Measurements from ENCODE around the gene ABCC11.

Gene ABCC11

DNA sequence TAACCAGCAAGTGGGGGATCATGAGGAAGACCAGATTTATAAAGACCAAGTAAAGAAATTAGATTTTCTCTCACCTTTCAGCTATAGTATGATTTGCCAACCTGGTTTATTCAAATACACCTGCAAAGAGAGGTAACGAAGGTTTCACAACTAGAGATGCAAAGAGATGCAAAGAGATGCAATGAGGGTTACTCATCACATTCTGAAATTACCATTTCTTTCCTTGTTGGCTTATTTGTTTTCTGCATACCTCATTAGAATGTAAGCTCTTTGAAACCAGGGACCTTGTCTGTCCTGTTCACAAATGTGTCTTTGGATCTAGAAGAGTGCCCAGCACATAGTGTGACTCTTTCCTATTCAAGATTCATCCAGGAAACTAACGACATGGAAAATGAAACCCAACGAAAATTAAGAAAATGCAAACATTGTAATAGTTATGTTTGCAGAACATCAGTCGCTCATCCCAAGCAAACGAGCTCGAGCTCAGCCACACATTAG, 12.2 kb downstream of the ABCC11 start:
- no peak overlapping the region for H3K14ac ChIP-seq (ENCODE audit: low read length)
- H3K9ac ChIP-seq (ENCODE audit: low read depth, low read length, poor library complexity) = no peak overlapping the region
- no peak overlapping the region for H4K8ac ChIP-seq (ENCODE audit: low read depth, low read length)
- no peak overlapping the region for H2BK5ac ChIP-seq (ENCODE audit: low read length)
- H3K23ac ChIP-seq (ENCODE audit: low read depth, low read length, poor library complexity) = no peak overlapping the region
- H4K91ac ChIP-seq (ENCODE audit: low read depth, low read length, poor library complexity) = no peak overlapping the region
- H2BK12ac ChIP-seq (ENCODE audit: low read length) = no peak overlapping the region
- H2BK120ac ChIP-seq (ENCODE audit: low read depth, low read length) = no peak overlapping the region
- no peak overlapping the region for H3K18ac ChIP-seq (ENCODE audit: low read length)
- no peak overlapping the region for H3K4me3 ChIP-seq (ENCODE audit: low read length in 2 of 2)
- H3K36me3 ChIP-seq (replicated peaks in 1 of 2; ENCODE audit: control insufficient read depth in 2 of 2, insufficient read depth in 2 of 2, low read length in 2 of 2) = no peaks in the 10 kb centered on the region
- no peak for DNase-seq (ENCODE audit: low spot score)
- no peak overlapping the region for H2BK15ac ChIP-seq (ENCODE audit: low read length)
- H3K4ac ChIP-seq (ENCODE audit: low read length) = no peak overlapping the region
- no CpG with 5 or more reads among the region's 6 CpGs for WGBS, 2 donors (ENCODE audit: extremely low coverage in 2 of 2, insufficient read length in 2 of 2, insufficient replicate concordance in 1 of 2)
- peaks cover 0 to 4% (median 0%) of the 10 kb centered on the region in 3 experiments for H3K27me3 ChIP-seq (ENCODE audit: control insufficient read depth in 3 of 3, insufficient read depth in 3 of 3, low read depth in 1 of 3, low read length in 3 of 3)
- H3K4me2 ChIP-seq (ENCODE audit: insufficient read depth, low read length, poor library complexity, severe bottlenecking) = no peak overlapping the region
- H3K27ac ChIP-seq (replicated peaks; ENCODE audit: low read length) = no peak overlapping the region
- H2AFZ ChIP-seq (ENCODE audit: low read length) = no peak overlapping the region
- no peaks in the 10 kb centered on the region for H3K79me1 ChIP-seq (ENCODE audit: low read depth, low read length)
- no peak overlapping the region for H2AK5ac ChIP-seq (ENCODE audit: low read depth, low read length)
- H3K4me1 ChIP-seq (ENCODE audit: control insufficient read depth in 2 of 2, insufficient read depth in 1 of 2, low read depth in 1 of 2, low read length in 2 of 2) = no peaks in the 10 kb centered on the region
- no peaks in the 10 kb centered on the region for H3K9me3 ChIP-seq (replicated peaks in 1 of 2; ENCODE audit: control insufficient read depth in 2 of 2, insufficient read depth in 1 of 2, low read depth in 1 of 2, low read length in 2 of 2)

DNA sequence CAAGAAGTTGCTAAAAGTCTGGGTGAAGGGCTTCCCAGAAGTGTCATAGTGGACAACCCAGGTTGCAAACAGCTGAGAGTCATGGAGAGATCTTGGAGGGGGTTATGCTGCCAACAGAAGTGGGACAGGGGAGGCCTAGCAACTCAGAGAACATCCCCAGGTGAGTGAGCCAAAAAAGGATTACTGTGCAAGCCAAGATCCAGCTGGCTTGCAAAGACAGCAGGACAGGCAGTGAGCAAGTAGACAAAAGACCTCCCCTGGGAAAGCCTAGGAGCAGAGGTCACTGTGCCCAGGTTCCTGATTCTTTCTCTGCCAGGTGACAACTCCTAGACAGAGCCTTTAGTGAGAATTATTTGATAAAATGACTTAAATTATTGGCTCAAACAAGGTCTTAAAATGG, 12.7 kb downstream of the ABCC11 start:
- Histone ChIP-seq H3K18ac (ENCODE audit: low read length) (no peak overlapping the region), H3K4ac (ENCODE audit: low read length) (no peak overlapping the region), H2BK12ac (ENCODE audit: low read length) (no peak overlapping the region), H2BK15ac (ENCODE audit: low read length) (no peak overlapping the region), H3K4me3 (ENCODE audit: low read length in 2 of 2) (no peak overlapping the region), H3K9me3 (replicated peaks in 1 of 2; ENCODE audit: control insufficient read depth in 2 of 2, insufficient read depth in 1 of 2, low read depth in 1 of 2, low read length in 2 of 2) (no peaks in the 10 kb centered on the region), H3K23ac (ENCODE audit: low read depth, low read length, poor library complexity) (no peak overlapping the region), H2BK120ac (ENCODE audit: low read depth, low read length) (no peak overlapping the region), H3K4me1 (ENCODE audit: control insufficient read depth in 2 of 2, insufficient read depth in 1 of 2, low read depth in 1 of 2, low read length in 2 of 2) (no peaks in the 10 kb centered on the region), H3K14ac (ENCODE audit: low read length) (no peak overlapping the region), H4K91ac (ENCODE audit: low read depth, low read length, poor library complexity) (no peak overlapping the region), H4K8ac (ENCODE audit: low read depth, low read length) (no peak overlapping the region), H3K79me1 (ENCODE audit: low read depth, low read length) (no peaks in the 10 kb centered on the region), H2BK5ac (ENCODE audit: low read length) (no peak overlapping the region), H3K9ac (ENCODE audit: low read depth, low read length, poor library complexity) (no peak overlapping the region), H3K4me2 (ENCODE audit: insufficient read depth, low read length, poor library complexity, severe bottlenecking) (no peak overlapping the region), H2AFZ (ENCODE audit: low read length) (no peak overlapping the region), H3K27ac (replicated peaks; ENCODE audit: low read length) (no peak overlapping the region), H2AK5ac (ENCODE audit: low read depth, low read length) (no peak overlapping the region), H3K27me3 (ENCODE audit: control insufficient read depth in 3 of 3, insufficient read depth in 3 of 3, low read depth in 1 of 3, low read length in 3 of 3) (peaks cover 0 to 4% (median 0%) of the 10 kb centered on the region in 3 experiments), H3K36me3 (replicated peaks in 1 of 2; ENCODE audit: control insufficient read depth in 2 of 2, insufficient read depth in 2 of 2, low read length in 2 of 2) (no peaks in the 10 kb centered on the region)
- DNase-seq (ENCODE audit: low spot score) = no peak

DNA sequence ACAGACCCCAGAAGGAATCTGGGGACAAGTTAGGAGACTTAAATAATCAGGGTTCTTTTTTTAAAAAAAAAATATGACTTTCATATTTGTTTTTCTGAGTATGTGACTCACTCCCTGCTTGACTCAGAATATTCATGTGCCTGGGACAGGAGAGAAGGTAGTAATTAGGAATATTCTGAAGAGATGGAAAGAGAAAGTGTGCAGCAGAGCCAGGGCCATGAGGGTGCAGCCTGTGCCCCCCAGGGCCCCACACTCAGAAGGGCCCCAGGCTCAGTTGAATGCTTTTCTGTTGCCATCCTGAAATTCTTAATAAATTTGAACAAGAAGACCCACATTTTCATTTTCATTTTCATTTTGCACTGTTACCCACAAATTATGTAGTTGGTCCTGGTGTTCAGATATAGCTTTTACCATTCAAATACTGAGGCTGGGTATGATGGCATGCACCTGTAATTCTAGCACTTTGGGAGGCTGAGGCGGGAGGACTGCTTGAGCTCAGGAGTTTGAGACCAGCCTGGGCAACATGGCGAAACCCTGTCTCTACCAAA, 14.8 kb downstream of the ABCC11 start:
- H3K4me1 ChIP-seq (ENCODE audit: control insufficient read depth in 2 of 2, insufficient read depth in 1 of 2, low read depth in 1 of 2, low read length in 2 of 2) = no peaks in the 10 kb centered on the region
- no peaks in the 10 kb centered on the region for H3K79me1 ChIP-seq (ENCODE audit: low read depth, low read length)
- no peak overlapping the region for H2AFZ ChIP-seq (ENCODE audit: low read length)
- H2BK15ac ChIP-seq (ENCODE audit: low read length) = no peak overlapping the region
- no peak overlapping the region for H3K9ac ChIP-seq (ENCODE audit: low read depth, low read length, poor library complexity)
- H3K18ac ChIP-seq (ENCODE audit: low read length) = no peak overlapping the region
- H3K9me3 ChIP-seq (replicated peaks in 1 of 2; ENCODE audit: control insufficient read depth in 2 of 2, insufficient read depth in 1 of 2, low read depth in 1 of 2, low read length in 2 of 2) = no peaks in the 10 kb centered on the region
- H2AK5ac ChIP-seq (ENCODE audit: low read depth, low read length) = no peak overlapping the region
- no CpG with 5 or more reads among the region's 2 CpGs for WGBS, 2 donors (ENCODE audit: extremely low coverage in 2 of 2, insufficient read length in 2 of 2, insufficient replicate concordance in 1 of 2)
- H3K4ac ChIP-seq (ENCODE audit: low read length) = no peak overlapping the region
- no peak overlapping the region for H3K27ac ChIP-seq (replicated peaks; ENCODE audit: low read length)
- H2BK120ac ChIP-seq (ENCODE audit: low read depth, low read length) = no peak overlapping the region
- no peak overlapping the region for H3K23ac ChIP-seq (ENCODE audit: low read depth, low read length, poor library complexity)
- H3K4me2 ChIP-seq (ENCODE audit: insufficient read depth, low read length, poor library complexity, severe bottlenecking) = no peak overlapping the region
- no peak overlapping the region for H2BK5ac ChIP-seq (ENCODE audit: low read length)
- H3K27me3 ChIP-seq (ENCODE audit: control insufficient read depth in 3 of 3, insufficient read depth in 3 of 3, low read depth in 1 of 3, low read length in 3 of 3) = peaks cover 0 to 4% (median 0%) of the 10 kb centered on the region in 3 experiments
- no peak overlapping the region for H4K8ac ChIP-seq (ENCODE audit: low read depth, low read length)
- H4K91ac ChIP-seq (ENCODE audit: low read depth, low read length, poor library complexity) = no peak overlapping the region
- no peak overlapping the region for H2BK12ac ChIP-seq (ENCODE audit: low read length)
- no peak overlapping the region for H3K4me3 ChIP-seq (ENCODE audit: low read length in 2 of 2)
- no peaks in the 10 kb centered on the region for H3K36me3 ChIP-seq (replicated peaks in 1 of 2; ENCODE audit: control insufficient read depth in 2 of 2, insufficient read depth in 2 of 2, low read length in 2 of 2)
- no peak for DNase-seq (ENCODE audit: low spot score)
- H3K14ac ChIP-seq (ENCODE audit: low read length) = no peak overlapping the region

DNA sequence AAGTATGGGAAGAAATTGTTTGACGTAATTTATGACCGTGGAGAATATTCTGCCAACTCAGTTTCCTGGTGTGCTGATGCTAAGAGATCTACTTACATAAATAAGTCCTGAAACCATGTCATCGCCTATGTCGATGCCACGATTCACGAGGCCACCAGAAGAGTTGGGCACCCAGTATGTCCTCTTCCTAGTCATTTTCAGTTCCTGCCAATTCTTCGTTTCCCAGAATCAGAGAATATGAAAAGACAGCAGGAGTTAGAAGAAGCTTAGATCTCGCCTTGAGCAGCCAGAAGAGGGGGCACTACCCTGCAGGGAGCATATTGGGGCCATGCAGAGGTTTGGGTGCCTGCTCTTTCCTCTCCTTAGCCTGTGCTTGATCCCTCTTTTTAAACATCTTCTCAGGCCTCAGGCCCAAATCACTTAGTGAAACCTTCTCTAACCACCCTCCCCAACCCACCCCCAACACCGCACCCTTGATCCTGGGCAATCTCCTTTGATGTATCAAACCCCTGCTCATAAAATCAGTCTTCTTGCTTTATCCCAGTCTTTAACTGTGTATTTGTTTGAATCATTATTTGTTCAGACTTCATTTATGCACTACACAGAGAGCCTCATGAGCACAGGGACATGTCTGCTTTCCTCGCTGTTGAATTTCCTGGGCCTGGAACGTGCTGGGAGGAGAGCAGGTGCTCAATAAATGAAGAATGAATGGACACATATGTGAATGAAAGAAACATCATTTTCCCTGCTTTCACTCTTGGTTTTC, 15.4 kb downstream of the ABCC11 start:
- no peaks in the 10 kb centered on the region for H3K4me1 ChIP-seq (ENCODE audit: control insufficient read depth in 2 of 2, insufficient read depth in 1 of 2, low read depth in 1 of 2, low read length in 2 of 2)
- H3K9ac ChIP-seq (ENCODE audit: low read depth, low read length, poor library complexity) = no peak overlapping the region
- peak; percentile 17 for DNase-seq (ENCODE audit: low spot score)
- H3K14ac ChIP-seq (ENCODE audit: low read length) = no peak overlapping the region
- no peak overlapping the region for H3K4ac ChIP-seq (ENCODE audit: low read length)
- no peak overlapping the region for H4K91ac ChIP-seq (ENCODE audit: low read depth, low read length, poor library complexity)
- H2BK5ac ChIP-seq (ENCODE audit: low read length) = no peak overlapping the region
- WGBS, 2 donors (ENCODE audit: extremely low coverage in 2 of 2, insufficient read length in 2 of 2, insufficient replicate concordance in 1 of 2) = 100% methylated on average over 2 of the region's 11 CpGs; no CpG with 5 or more reads in 1 of the 2 donors
- no peak overlapping the region for H2BK12ac ChIP-seq (ENCODE audit: low read length)
- no peaks in the 10 kb centered on the region for H3K9me3 ChIP-seq (replicated peaks in 1 of 2; ENCODE audit: control insufficient read depth in 2 of 2, insufficient read depth in 1 of 2, low read depth in 1 of 2, low read length in 2 of 2)
- H3K27me3 ChIP-seq (ENCODE audit: control insufficient read depth in 3 of 3, insufficient read depth in 3 of 3, low read depth in 1 of 3, low read length in 3 of 3) = peaks cover 0 to 4% (median 0%) of the 10 kb centered on the region in 3 experiments
- H3K79me1 ChIP-seq (ENCODE audit: low read depth, low read length) = no peaks in the 10 kb centered on the region
- no peak overlapping the region for H3K18ac ChIP-seq (ENCODE audit: low read length)
- no peak overlapping the region for H3K4me2 ChIP-seq (ENCODE audit: insufficient read depth, low read length, poor library complexity, severe bottlenecking)
- no peaks in the 10 kb centered on the region for H3K36me3 ChIP-seq (replicated peaks in 1 of 2; ENCODE audit: control insufficient read depth in 2 of 2, insufficient read depth in 2 of 2, low read length in 2 of 2)
- H2AFZ ChIP-seq (ENCODE audit: low read length) = no peak overlapping the region
- no peak overlapping the region for H3K27ac ChIP-seq (replicated peaks; ENCODE audit: low read length)
- no peak overlapping the region for H2BK120ac ChIP-seq (ENCODE audit: low read depth, low read length)
- no peak overlapping the region for H3K23ac ChIP-seq (ENCODE audit: low read depth, low read length, poor library complexity)
- no peak overlapping the region for H3K4me3 ChIP-seq (ENCODE audit: low read length in 2 of 2)
- H2AK5ac ChIP-seq (ENCODE audit: low read depth, low read length) = no peak overlapping the region
- no peak overlapping the region for H4K8ac ChIP-seq (ENCODE audit: low read depth, low read length)
- H2BK15ac ChIP-seq (ENCODE audit: low read length) = no peak overlapping the region
